Lung (tissue), 12 donors: ENCODE measurements around the gene DYNC1LI2. TPM values are rescaled to one million over a fixed set of nuclear protein-coding genes. Genes with fewer than 3 reads are reported as not detected.

Source experiments
- ATAC-seq: fragments of 200-7000 bp; cut with Tn5 transposase; one replicate; pipeline ENCODE4 v1.9.1; 2020; ENCODE audit warnings: moderate number of reproducible peaks; ENCODE audit not compliant: insufficient read depth, low FRiP score
- DNase-seq, 3 donors: peaks; one replicate each; pipeline ENCODE4 v3.0.0-alpha.2; 2013 to 2017
- H3K27ac ChIP-seq, 2 donors: one replicate each; pipeline ENCODE4 v1.5.1; 2013; ENCODE audit warnings: mild to moderate bottlenecking in 2 of 2, moderate library complexity in 2 of 2, control low read depth in 1 of 2, inconsistent platforms in 1 of 2, low read depth in 1 of 2, low read length in 1 of 2
- H3K27me3 ChIP-seq, 3 donors: one replicate each; pipeline ENCODE4 v1.5.1; 2013; ENCODE audit warnings: low read length in 2 of 3; ENCODE audit not compliant: control insufficient read depth in 3 of 3, insufficient read depth in 3 of 3
- H3K36me3 ChIP-seq, 4 donors: one replicate each; pipeline ENCODE4 v1.5.1; 2013; ENCODE audit warnings: low read length in 4 of 4, mild to moderate bottlenecking in 1 of 4, moderate library complexity in 1 of 4; ENCODE audit not compliant: control insufficient read depth in 4 of 4, insufficient read depth in 4 of 4
- H3K4me1 ChIP-seq, 5 donors: one replicate each; pipeline ENCODE4 v1.5.1; 2013; ENCODE audit warnings: low read length in 5 of 5, mild to moderate bottlenecking in 2 of 5, moderate library complexity in 1 of 5; ENCODE audit not compliant: control insufficient read depth in 5 of 5, insufficient read depth in 5 of 5
- H3K4me3 ChIP-seq: one replicate; pipeline ENCODE4 v1.5.1; 2013; ENCODE audit warnings: mild to moderate bottlenecking, control low read depth, moderate library complexity
- H3K9ac ChIP-seq, 2 donors: one replicate each; pipeline ENCODE4 v1.5.1; 2013; ENCODE audit warnings: low read length in 2 of 2, control low read depth in 1 of 2; ENCODE audit not compliant: insufficient read depth in 1 of 2
- H3K9me3 ChIP-seq, 4 donors: one replicate each; pipeline ENCODE4 v1.5.1; 2013; ENCODE audit warnings: low read length in 3 of 4, mild to moderate bottlenecking in 1 of 4, moderate library complexity in 1 of 4; ENCODE audit not compliant: control insufficient read depth in 4 of 4, insufficient read depth in 3 of 4
- WGBS, 2 donors: extraction: QIAGEN DNeasy Blood & Tissue Kit; methylation state at CpG; one replicate each; pipeline ENCODE4 v1.1.7; 2013; 5-methylcytosine and 5-hydroxymethylcytosine counted together
- polyA plus RNA-seq, 2 donors: library from polyadenylated mRNA; stranded (reverse); fragments of 200-250 nt; gene quantifications; one replicate each; pipeline ENCODE4 v1.2.1, GENCODE V29; 2013
- total RNA-seq, 2 donors: library from RNA; depleted of rRNA in 1 of 2; stranded (reverse); fragments of >200 nt in 1 of 2; gene quantifications; one replicate each; pipeline ENCODE4 v1.2.1, GENCODE V29; 2014 to 2021
- TF ChIP-seq, protein P1 (sequence below): IDR thresholded peaks from 2 replicates; pipeline ENCODE4 v1.5.1; 2012; ENCODE audit warnings: mild to moderate bottlenecking; ENCODE audit errors: control extremely low read depth, extremely low read depth
- donor health status: control.
- donor health status: control.
- donor health status: Bipolar disorder and iron deficiency.
- donor health status: healthy.
- donor health status: DM: yes; HTN: yes; CAD: no.

DYNC1LI2 gene
- total and polyA plus RNA-seq, 4 donors = 40.7 to 147 (median 94.6) TPM

DNA sequence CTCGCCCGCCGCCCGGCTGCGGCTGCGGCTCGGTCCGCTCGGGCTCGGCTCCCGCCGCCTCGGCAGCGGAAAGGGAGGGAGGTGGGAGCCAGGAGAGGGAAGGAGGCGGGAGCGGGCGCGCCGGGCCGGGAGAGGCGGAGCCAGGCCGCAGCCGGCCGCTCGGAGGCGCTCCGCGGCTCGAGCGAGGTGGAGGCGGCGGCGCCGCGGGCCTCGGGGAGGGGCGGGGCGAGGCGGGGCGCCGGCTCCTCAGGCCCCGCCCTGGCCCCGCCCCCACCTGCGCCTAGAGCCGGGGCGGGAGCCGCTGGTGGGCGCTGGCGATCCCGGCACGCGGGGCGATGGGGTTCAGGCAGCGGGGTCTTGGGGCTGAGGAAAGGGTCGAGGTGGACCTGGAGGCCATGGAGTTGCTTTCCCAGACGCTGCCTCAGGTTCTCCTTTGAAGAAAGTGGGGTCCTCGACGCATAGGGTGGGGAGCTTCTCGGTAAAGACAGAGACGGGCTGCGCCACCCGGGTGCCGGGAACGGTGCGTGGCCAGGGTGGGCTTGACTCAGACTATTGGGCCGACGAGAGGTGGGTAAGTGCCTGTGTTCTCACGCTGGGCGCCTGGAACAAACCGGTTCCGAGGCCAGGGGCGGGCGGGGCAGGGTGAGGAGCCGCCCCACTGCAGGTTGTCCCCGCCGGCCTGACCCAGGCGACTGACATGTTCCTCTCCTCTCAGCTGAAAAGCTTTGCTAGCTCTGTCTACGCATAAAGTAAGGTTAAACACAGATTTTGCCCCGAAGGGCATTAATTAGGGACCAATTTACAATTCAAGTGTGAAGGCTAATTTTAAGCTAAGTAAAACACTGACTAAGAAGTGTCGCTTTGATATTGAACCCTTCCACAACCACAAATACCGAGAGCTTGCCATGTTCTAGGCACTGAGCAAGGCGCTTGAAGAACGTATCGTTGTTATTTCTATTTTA is 54.5 kb downstream of the DYNC1LI2 start, which contains the start of gene CMTM4:
Gene CMTM4, minus strand, starts transcription at position 75 of the 962 bp plus-strand sequence. CDS start 218 bp downstream, outside the sequence.
- peak; percentile 94 for ATAC-seq
- no peaks in the 10 kb centered on the region for H3K27me3 ChIP-seq
- H3K4me1 ChIP-seq = peaks cover 0 to 15% (median 8%) of the 10 kb centered on the region in 5 donors
- peak within 1 kb of the TSS; percentile 59 to 88 for H3K27ac ChIP-seq
- peak within 1 kb of the TSS; percentile 69 for H3K4me3 ChIP-seq
- 4 to 7% methylated on average over 43 to 83 of the region's 84 CpGs for WGBS, 2 donors
- TF ChIP-seq, protein P1, sequence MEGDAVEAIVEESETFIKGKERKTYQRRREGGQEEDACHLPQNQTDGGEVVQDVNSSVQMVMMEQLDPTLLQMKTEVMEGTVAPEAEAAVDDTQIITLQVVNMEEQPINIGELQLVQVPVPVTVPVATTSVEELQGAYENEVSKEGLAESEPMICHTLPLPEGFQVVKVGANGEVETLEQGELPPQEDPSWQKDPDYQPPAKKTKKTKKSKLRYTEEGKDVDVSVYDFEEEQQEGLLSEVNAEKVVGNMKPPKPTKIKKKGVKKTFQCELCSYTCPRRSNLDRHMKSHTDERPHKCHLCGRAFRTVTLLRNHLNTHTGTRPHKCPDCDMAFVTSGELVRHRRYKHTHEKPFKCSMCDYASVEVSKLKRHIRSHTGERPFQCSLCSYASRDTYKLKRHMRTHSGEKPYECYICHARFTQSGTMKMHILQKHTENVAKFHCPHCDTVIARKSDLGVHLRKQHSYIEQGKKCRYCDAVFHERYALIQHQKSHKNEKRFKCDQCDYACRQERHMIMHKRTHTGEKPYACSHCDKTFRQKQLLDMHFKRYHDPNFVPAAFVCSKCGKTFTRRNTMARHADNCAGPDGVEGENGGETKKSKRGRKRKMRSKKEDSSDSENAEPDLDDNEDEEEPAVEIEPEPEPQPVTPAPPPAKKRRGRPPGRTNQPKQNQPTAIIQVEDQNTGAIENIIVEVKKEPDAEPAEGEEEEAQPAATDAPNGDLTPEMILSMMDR = no peak
- no peaks in the 10 kb centered on the region for H3K9me3 ChIP-seq
- no peaks in the 10 kb centered on the region for H3K36me3 ChIP-seq
- H3K9ac ChIP-seq = peak within 1 kb of the TSS; percentile 56 to 57
- DNase-seq = peak; percentile 88 to 95 (median 90)

DNA sequence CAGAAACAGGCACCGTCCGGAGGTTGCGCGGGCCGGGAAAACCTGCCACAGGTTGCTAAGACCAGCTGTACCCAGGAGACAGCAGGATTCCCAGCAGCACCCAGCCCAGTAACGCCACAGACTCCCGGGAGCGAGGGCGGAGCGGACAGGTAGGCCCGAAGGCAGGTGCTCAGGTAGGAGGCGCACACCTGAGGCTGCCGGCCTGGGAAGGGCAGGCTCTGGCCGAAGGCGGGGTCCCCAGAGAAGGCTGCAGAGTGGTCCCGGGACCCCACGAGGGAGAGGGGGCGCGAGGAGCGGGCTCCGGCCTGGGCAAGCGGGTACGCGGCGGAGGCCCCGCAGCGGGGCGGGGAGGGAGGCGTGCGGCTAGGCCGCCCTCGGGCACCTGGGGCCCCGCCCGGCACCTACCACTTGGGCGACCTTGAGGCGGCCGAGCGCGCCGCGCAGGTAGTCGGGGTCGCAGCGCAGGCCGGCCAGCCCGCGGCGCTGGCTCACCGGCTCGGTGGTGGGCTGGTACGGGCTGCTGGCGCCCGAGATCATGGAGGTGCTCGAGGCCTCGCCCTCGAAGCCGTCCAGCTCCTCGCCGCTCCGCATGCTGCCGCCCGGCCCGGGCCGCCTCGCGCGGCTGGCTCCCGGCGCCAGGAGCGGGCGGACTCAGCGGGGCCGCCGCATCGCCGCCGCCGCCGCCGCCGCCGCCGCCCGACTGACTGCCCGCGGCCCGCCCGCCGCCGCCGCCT is 55.3 kb downstream of the DYNC1LI2 start:
- DNase-seq = peak in 1 of 3 donors; percentile 34
- H3K4me1 ChIP-seq = peaks cover 0 to 15% (median 10%) of the 10 kb centered on the region in 5 donors
- TF ChIP-seq, protein P1 = no peak
- peak overlapping the region; percentile 56 for H3K4me3 ChIP-seq
- no peaks in the 10 kb centered on the region for H3K9me3 ChIP-seq
- WGBS, 2 donors = 2 to 4% methylated on average over 27 to 91 of the region's 91 CpGs
- no peaks in the 10 kb centered on the region for H3K36me3 ChIP-seq
- H3K9ac ChIP-seq = peak overlapping the region; percentile 56 to 57
- peak; percentile 39 for ATAC-seq
- H3K27me3 ChIP-seq = no peaks in the 10 kb centered on the region
- H3K27ac ChIP-seq = peak overlapping the region; percentile 17 to 81

DNA sequence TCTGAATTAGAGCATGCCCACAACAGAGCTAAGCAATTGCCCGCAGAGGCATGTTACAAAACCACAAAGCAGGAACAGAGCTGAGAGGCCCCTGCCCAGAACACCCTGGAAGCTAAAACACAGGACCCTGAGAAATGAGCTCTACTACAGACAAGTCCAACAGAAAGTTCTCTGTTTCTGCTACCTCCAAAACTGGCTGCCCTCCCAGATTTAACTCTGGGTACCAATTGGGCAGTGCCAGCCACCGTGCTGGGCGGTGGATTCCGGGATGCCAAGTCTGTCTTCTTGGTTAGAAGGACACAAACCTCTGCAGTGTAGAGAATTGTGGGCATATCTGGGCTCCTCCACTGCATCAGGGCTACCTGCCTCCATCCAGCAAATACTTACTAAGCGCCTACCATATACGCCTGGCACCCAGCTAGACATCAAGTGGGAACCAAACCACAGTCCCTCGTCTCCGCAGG is 55.9 kb downstream of the DYNC1LI2 start:
- H3K4me1 ChIP-seq = peaks cover 0 to 15% (median 10%) of the 10 kb centered on the region in 5 donors

More for the DNA sequence above, 55.9 kb downstream of the DYNC1LI2 start:
- DNase-seq = no peak
- Histone ChIP-seq H3K27ac (peak overlapping the region in 1 of 2 donors; percentile 81), H3K9ac (peak overlapping the region; percentile 56 to 57), H3K9me3 (no peaks in the 10 kb centered on the region), H3K4me3 (peak overlapping the region; percentile 56), H3K36me3 (no peaks in the 10 kb centered on the region), H3K27me3 (no peaks in the 10 kb centered on the region)
- ATAC-seq = no peak
- WGBS, 2 donors = 25 to 30% methylated on average over 8 of the region's 8 CpGs
- TF ChIP-seq, protein P1 = no peak
